Measurements from ENCODE around the gene VPS50. TPM values are rescaled to one million over a fixed set of nuclear protein-coding genes. Genes with fewer than 3 reads are reported as not detected.
A peak's percentile ranks its signal among the peaks of the same experiment; 100 is the strongest.

Gene VPS50
- total and polyA plus RNA-seq, 8 donors, result 2.3 to 48.5 (median 6.3) TPM

DNA sequence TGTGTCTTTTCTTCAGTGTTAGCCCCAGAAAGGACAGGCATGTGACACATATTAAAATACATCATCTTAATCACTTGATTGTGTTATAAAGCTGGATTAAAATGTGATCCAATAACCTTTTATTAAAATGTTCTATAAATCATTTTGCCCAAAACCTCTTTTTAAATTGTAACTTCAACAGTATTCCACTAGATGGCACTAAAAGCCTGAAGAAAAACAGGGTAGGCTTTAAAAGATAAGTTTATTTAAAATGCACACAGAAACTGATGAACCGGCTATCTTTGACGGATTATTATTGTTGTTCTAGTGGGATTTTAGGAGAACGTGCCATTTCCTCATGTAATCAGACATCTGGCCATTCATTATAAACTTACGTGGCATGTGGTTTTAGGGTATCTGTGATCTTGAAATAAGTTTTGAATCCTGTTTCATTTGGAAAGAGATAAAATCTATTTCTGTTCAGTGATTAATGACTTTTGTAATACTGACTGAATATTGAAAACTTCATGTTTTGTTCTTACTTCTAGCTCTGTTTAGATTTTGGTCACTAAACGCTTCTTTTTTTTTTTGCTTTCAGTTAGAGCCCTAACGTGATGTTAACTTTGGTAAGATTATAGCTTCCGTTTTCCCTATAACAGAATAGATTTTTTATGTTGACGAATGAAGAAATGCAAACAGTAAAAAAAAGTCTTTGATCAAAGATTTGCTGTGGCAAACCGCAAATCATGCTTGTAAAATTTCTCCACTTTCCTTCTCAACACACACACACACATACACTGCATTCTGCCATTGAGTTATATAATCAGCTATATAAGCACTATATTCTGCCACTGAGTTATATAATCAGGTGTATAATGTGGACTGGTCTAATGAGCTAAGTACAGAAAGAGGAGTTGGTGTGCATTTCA, 13.6 kb downstream of the VPS50 start:
- intact Hi-C loops (cut with DNase I; ENCODE audit: low total_unique reads), result no loop called here
- peak in 1 of 2 donors; percentile 43 for DNase-seq
- peak overlapping the region in 2 of 4 donors; percentile 17 to 26 for H3K4me3 ChIP-seq

DNA sequence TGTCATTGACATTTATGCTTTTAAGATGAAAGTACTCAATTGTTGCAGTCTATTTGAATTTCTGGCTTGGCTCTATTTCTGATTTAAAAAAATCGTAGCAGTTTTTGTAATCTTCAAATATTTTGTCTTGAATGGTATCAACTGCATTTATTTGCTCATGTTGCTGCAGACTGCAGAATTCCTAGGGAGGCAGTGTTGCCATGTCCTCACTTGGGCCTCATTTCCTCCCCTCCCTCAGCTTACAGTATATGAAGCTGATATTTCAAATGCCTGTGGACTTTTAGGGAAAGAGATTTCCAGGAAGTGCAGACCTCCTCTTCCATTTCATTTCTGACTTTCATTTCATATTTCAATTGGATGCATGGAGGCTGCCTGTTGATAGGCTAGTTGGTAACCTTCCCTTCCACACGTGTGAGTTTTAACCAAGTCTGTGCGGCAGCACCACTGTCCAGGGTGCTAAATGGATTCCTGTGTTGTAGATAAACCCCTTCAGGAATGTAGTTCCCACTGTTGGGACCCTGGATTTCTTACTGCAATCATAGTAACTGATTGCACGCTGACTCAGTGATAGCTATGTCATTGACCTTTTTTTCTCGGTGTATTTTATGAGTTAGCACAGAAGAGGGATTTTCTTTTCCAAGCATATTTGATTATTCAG, 17.5 kb downstream of the VPS50 start:
- peaks cover 0 to 10% (median 4%) of the 10 kb centered on the region in 4 donors for H3K4me1 ChIP-seq
- peak in 1 of 2 donors; percentile 16 for DNase-seq
- H3K36me3 ChIP-seq, result peaks cover 0 to 9% (median 7%) of the 10 kb centered on the region in 4 donors
- 49 to 63% (median 57%) methylated on average over 5 of the region's 5 CpGs for WGBS, 5 donors
- H3K4me3 ChIP-seq, result no peak overlapping the region
- H3K27me3 ChIP-seq, result no peaks in the 10 kb centered on the region
- no peak overlapping the region for H3K27ac ChIP-seq
- intact Hi-C loops (cut with DNase I; ENCODE audit: low total_unique reads), result no loop called here
- no peaks in the 10 kb centered on the region for H3K9me3 ChIP-seq
- TF ChIP-seq POLR2AphosphoS5 (IDR thresholded peaks at IDR 0.05) (no peak), EP300 (IDR thresholded peaks at IDR 0.05) (no peak), POLR2A (IDR thresholded peaks at IDR 0.05) (no peak)
- TF ChIP-seq, protein P1, sequence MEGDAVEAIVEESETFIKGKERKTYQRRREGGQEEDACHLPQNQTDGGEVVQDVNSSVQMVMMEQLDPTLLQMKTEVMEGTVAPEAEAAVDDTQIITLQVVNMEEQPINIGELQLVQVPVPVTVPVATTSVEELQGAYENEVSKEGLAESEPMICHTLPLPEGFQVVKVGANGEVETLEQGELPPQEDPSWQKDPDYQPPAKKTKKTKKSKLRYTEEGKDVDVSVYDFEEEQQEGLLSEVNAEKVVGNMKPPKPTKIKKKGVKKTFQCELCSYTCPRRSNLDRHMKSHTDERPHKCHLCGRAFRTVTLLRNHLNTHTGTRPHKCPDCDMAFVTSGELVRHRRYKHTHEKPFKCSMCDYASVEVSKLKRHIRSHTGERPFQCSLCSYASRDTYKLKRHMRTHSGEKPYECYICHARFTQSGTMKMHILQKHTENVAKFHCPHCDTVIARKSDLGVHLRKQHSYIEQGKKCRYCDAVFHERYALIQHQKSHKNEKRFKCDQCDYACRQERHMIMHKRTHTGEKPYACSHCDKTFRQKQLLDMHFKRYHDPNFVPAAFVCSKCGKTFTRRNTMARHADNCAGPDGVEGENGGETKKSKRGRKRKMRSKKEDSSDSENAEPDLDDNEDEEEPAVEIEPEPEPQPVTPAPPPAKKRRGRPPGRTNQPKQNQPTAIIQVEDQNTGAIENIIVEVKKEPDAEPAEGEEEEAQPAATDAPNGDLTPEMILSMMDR (IDR thresholded peaks at IDR 0.05), result no peak

More for the DNA sequence above, 13.6 kb downstream of the VPS50 start:
- Histone ChIP-seq H3K4me1 (peaks cover 0 to 10% (median 4%) of the 10 kb centered on the region in 4 donors), H3K27me3 (no peaks in the 10 kb centered on the region), H3K36me3 (peaks cover 0 to 11% (median 7%) of the 10 kb centered on the region in 4 donors), H3K27ac (no peak overlapping the region), H3K9me3 (no peaks in the 10 kb centered on the region)
- no peak for TF ChIP-seq POLR2A (IDR thresholded peaks at IDR 0.05)
- TF ChIP-seq, protein P1 (IDR thresholded peaks at IDR 0.05), result peak in 4 of 7 experiments; percentile 37 to 62 (median 52)
- TF ChIP-seq EP300 (IDR thresholded peaks at IDR 0.05), result no peak
- WGBS, 5 donors, result 15 to 30% (median 20%) methylated on average over 9 of the region's 9 CpGs

GRCh38 chr7:93258661-93259060, 26.5 kb downstream of the VPS50 start:
- H3K36me3 ChIP-seq, result peaks cover 0 to 65% (median 61%) of the 10 kb centered on the region in 4 donors
- H3K27me3 ChIP-seq, result no peaks in the 10 kb centered on the region
- H3K4me3 ChIP-seq, result no peak overlapping the region
- DNase-seq, result no peak
- no peaks in the 10 kb centered on the region for H3K9me3 ChIP-seq
- H3K4me1 ChIP-seq, result no peaks in the 10 kb centered on the region
- intact Hi-C loops (cut with DNase I; ENCODE audit: low total_unique reads), result no loop called here
- TF ChIP-seq POLR2A (IDR thresholded peaks at IDR 0.05), result no peak
- no peak for TF ChIP-seq EP300 (IDR thresholded peaks at IDR 0.05)
- no peak for TF ChIP-seq POLR2AphosphoS5 (IDR thresholded peaks at IDR 0.05)
- TF ChIP-seq, protein P1 (IDR thresholded peaks at IDR 0.05), result no peak
- no peak overlapping the region for H3K27ac ChIP-seq

GRCh38 chr7:93262535-93262934, 30.4 kb downstream of the VPS50 start:
- WGBS, 5 donors, result 95 to 100% (median 98%) methylated on average over 1 of the region's 1 CpG
- TF ChIP-seq EP300 (IDR thresholded peaks at IDR 0.05), result no peak
- no peak for TF ChIP-seq POLR2A (IDR thresholded peaks at IDR 0.05)
- no peak for TF ChIP-seq POLR2AphosphoS5 (IDR thresholded peaks at IDR 0.05)
- TF ChIP-seq, protein P1 (IDR thresholded peaks at IDR 0.05), result no peak
- H3K4me3 ChIP-seq, result no peak overlapping the region
- no peak overlapping the region for H3K27ac ChIP-seq
- no peaks in the 10 kb centered on the region for H3K27me3 ChIP-seq
- intact Hi-C loops (cut with DNase I; ENCODE audit: low total_unique reads), result no loop called here
- DNase-seq, result no peak
- no peaks in the 10 kb centered on the region for H3K4me1 ChIP-seq
- H3K9me3 ChIP-seq, result no peaks in the 10 kb centered on the region
- peaks cover 0 to 58% (median 48%) of the 10 kb centered on the region in 4 donors for H3K36me3 ChIP-seq

All from stomach (tissue), 9 donors.